SK-N-SH treated with all-trans-retinoic acid at 6 μM for 48 hours (cell line): ENCODE data around the gene LMAN1L.

ENCODE experiments used
- ATAC-seq: fragments of 200-7000 bp; cut with Tn5 transposase; 3 replicates; pipeline ENCODE4 v1.9.1; 2020; ENCODE audit warnings: mild to moderate bottlenecking, moderate library complexity
- ARNTL ChIP-seq: fragments of 450-650 bp; formaldehyde crosslinking; IDR thresholded peaks from 2 replicates; pipeline ENCODE4 v1.5.0; 2020; ENCODE audit warnings: low read depth, mild to moderate bottlenecking, moderate library complexity, borderline replicate concordance
- BACH2 ChIP-seq: fragments of 250-450 bp; sonication (Bioruptor Pico); IDR thresholded peaks from 2 replicates; pipeline ENCODE4 v1.9.0; 2021; ENCODE audit warnings: mild to moderate bottlenecking, borderline replicate concordance
- CREB5 ChIP-seq: fragments of 250-450 bp; sonication (Bioruptor Pico); IDR thresholded peaks from 2 replicates; pipeline ENCODE4 v1.5.1; 2020; ENCODE audit warnings: low read depth, mild to moderate bottlenecking, moderate library complexity
- CSDC2 ChIP-seq: fragments of 250-450 bp; sonication (Bioruptor Pico); IDR thresholded peaks from 2 replicates; pipeline ENCODE4 v1.5.0; 2020; ENCODE audit warnings: mild to moderate bottlenecking, moderate library complexity
- CSRNP3 ChIP-seq: fragments of 250-450 bp; sonication (Bioruptor Pico); IDR thresholded peaks from 2 replicates; pipeline ENCODE4 v1.5.1; 2021; ENCODE audit warnings: mild to moderate bottlenecking, moderate library complexity
- GLIS3 ChIP-seq: fragments of 250-450 bp; sonication (Bioruptor Pico); IDR thresholded peaks from 2 replicates; pipeline ENCODE4 v1.5.0; 2020; ENCODE audit warnings: mild to moderate bottlenecking, moderate library complexity
- ISL1 ChIP-seq: fragments of 250-450 bp; sonication (Bioruptor Pico); IDR thresholded peaks from 2 replicates; pipeline ENCODE4 v2.1.2; 2022; ENCODE audit warnings: mild to moderate bottlenecking, moderate library complexity
- OSR1 ChIP-seq: fragments of 250-450 bp; sonication (Bioruptor Pico); IDR thresholded peaks from 2 replicates; pipeline ENCODE4 v1.8.0; 2022; ENCODE audit warnings: moderate library complexity, mild to moderate bottlenecking, inconsistent platforms
- PATZ1 ChIP-seq: fragments of 250-450 bp; sonication (Bioruptor Pico); IDR thresholded peaks from 2 replicates; pipeline ENCODE4 v1.8.0; 2020; ENCODE audit warnings: mild to moderate bottlenecking, moderate library complexity, borderline replicate concordance
- POU6F1 ChIP-seq: fragments of 250-450 bp; sonication (Bioruptor Pico); IDR thresholded peaks from 2 replicates; pipeline ENCODE4 v1.8.0; 2021; ENCODE audit warnings: low read depth, mild to moderate bottlenecking, moderate library complexity, borderline replicate concordance
- PPARA ChIP-seq: fragments of 250-450 bp; sonication (Bioruptor Pico); IDR thresholded peaks from 2 replicates; pipeline ENCODE4 v1.5.0; 2020; ENCODE audit warnings: mild to moderate bottlenecking, borderline replicate concordance
- RARB ChIP-seq: fragments of 250-450 bp; sonication (Bioruptor Pico); IDR thresholded peaks from 2 replicates; pipeline ENCODE4 v1.8.0; 2021; ENCODE audit warnings: mild to moderate bottlenecking, moderate library complexity
- SNAI2 ChIP-seq: fragments of 250-450 bp; sonication (Bioruptor Pico); IDR thresholded peaks from 2 replicates; pipeline ENCODE4 v1.5.0; 2020; ENCODE audit warnings: mild to moderate bottlenecking, moderate library complexity
- TSHZ2 ChIP-seq: fragments of 250-450 bp; sonication (Bioruptor Pico); IDR thresholded peaks from 2 replicates; pipeline ENCODE4 v1.5.0; 2020; ENCODE audit warnings: mild to moderate bottlenecking, moderate library complexity
- ZC3H10 ChIP-seq: fragments of 250-450 bp; sonication (Bioruptor Pico); IDR thresholded peaks from 2 replicates; pipeline ENCODE4 v1.5.1; 2021; ENCODE audit warnings: mild to moderate bottlenecking, moderate library complexity
- ZFP3 ChIP-seq: fragments of 250-450 bp; sonication (Bioruptor Pico); IDR thresholded peaks from 2 replicates; pipeline ENCODE4 v1.5.0; 2020; ENCODE audit warnings: mild to moderate bottlenecking, moderate library complexity
- ZFP30 ChIP-seq: fragments of 450-650 bp; formaldehyde crosslinking; IDR thresholded peaks from 2 replicates; pipeline ENCODE4 v1.5.0; 2022; ENCODE audit warnings: mild to moderate bottlenecking, moderate library complexity
- ZNF565 ChIP-seq: fragments of 450-650 bp; formaldehyde crosslinking; conservative IDR thresholded peaks from 2 replicates; pipeline ENCODE4 v1.5.0; 2020; ENCODE audit warnings: low read depth, mild to moderate bottlenecking, moderate library complexity
- ZNF70 ChIP-seq: fragments of 450-650 bp; formaldehyde crosslinking; IDR thresholded peaks from 2 replicates; pipeline ENCODE4 v1.5.0; 2020; ENCODE audit warnings: mild to moderate bottlenecking, moderate library complexity
- ZNF8 ChIP-seq: fragments of 450-650 bp; formaldehyde crosslinking; IDR thresholded peaks from 2 replicates; pipeline ENCODE4 v1.5.0; 2020; ENCODE audit warnings: mild to moderate bottlenecking, moderate library complexity

The LMAN1L gene

GRCh38 chr15:74799856-74800558 is 12.6 kb upstream of the LMAN1L start:
- TF ChIP-seq ZC3H10 (CRISPR knock-in tag) (no peak), PPARA (CRISPR knock-in tag) (no peak), TSHZ2 (CRISPR knock-in tag) (no peak), SNAI2 (CRISPR knock-in tag) (no peak), PATZ1 (CRISPR knock-in tag) (no peak), ARNTL (CRISPR knock-in tag) (no peak), CSRNP3 (no peak), ZNF565 (CRISPR knock-in tag) (no peak), RARB (CRISPR knock-in tag) (no peak), GLIS3 (CRISPR knock-in tag) (no peak), ZNF8 (CRISPR knock-in tag) (no peak), CSDC2 (no peak), ZFP30 (CRISPR knock-in tag) (no peak), POU6F1 (CRISPR knock-in tag) (no peak), ZNF70 (no peak), BACH2 (CRISPR knock-in tag) (no peak), OSR1 (CRISPR knock-in tag) (no peak), ISL1 (CRISPR knock-in tag) (no peak)
- ATAC-seq: peak; percentile 95

GRCh38 chr15:74800559-74801094 is 12.0 kb upstream of the LMAN1L start:
- ATAC-seq: no peak; the same call in 2 of the 3 replicates
- TF ChIP-seq BACH2 (CRISPR knock-in tag) (no peak), ZNF70 (no peak), PPARA (CRISPR knock-in tag) (no peak), CREB5 (no peak), ZFP30 (CRISPR knock-in tag) (no peak), GLIS3 (CRISPR knock-in tag) (no peak)
- TF ChIP-seq, all 23 proteins: peak for 0

GRCh38 chr15:74801311-74801997 is 11.2 kb upstream of the LMAN1L start:
- no peak for TF ChIP-seq POU6F1 (CRISPR knock-in tag)
- no peak for TF ChIP-seq RARB (CRISPR knock-in tag)
- no peak for TF ChIP-seq ZFP3 (CRISPR knock-in tag)
- TF ChIP-seq OSR1 (CRISPR knock-in tag): no peak
- ATAC-seq: no peak
